GM18502 (cell line): Measurements from ENCODE around the gene PGBD5.

Source experiments
- ATAC-seq: cut with Tn5 transposase; IDR thresholded peaks from one replicate; pipeline ENCODE4 v1.9.1; 2021; ENCODE audit warnings: mild to moderate bottlenecking; ENCODE audit not compliant: unreplicated experiment, poor library complexity

The PGBD5 gene

DNA sequence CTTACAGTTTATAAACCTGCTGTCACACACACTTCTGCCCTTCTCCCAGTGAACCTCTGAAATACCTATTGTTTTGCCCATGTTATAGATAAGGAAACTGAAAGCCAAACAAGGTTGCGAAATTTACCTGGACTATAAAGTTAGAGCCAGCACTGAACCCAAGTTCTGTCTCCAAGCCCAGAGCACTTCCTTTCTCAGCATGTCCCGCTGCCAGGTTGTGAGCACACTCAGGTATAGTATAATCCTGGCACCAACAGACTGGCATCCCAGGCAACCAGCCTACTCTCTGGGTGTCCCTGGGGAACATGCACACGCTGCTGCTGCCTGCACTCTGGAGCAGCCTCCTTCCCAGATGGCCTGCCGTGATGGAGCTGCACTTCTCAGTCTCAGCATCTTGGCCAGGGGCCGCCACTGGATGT, 45.1 kb downstream of the PGBD5 start:
- no peak for ATAC-seq

DNA sequence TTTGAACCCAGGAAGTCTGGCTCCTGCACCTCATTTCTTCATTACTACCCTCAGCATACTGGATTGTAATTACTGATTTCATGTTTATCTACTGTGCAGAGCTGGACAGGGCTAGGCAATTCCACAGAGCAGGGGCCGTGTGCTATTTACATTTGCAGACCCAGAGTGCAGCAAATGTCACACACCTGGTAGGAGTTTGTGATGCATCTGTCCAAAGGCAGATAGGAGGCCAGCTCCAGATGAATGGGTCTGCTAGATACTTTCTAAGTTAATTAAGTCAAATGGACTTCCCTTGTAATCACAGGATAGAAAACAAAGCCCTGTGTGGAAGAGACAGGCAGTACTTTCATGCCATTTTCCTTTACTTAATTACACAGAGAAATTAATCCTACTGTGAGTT, 46.2 kb downstream of the PGBD5 start:
- ATAC-seq: no peak

DNA sequence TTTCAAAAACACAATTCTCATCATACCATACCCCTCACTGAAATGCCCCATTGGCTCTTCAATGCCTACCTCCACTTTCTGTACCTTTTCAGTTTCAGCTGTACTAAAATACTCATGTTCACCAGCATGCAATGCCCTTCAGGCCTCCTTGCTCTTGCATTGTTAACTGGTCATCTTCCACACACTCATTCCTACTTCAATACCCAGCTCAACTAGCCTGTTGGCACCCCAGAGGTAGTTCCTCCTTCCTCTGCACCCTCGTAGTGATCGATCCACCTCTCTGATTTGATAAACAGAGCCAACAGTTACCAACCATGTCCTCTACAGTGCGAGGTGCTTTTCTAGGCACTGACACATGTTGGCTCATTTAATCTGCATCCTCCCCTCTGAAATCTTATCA, 46.7 kb downstream of the PGBD5 start:
- no peak for ATAC-seq

DNA sequence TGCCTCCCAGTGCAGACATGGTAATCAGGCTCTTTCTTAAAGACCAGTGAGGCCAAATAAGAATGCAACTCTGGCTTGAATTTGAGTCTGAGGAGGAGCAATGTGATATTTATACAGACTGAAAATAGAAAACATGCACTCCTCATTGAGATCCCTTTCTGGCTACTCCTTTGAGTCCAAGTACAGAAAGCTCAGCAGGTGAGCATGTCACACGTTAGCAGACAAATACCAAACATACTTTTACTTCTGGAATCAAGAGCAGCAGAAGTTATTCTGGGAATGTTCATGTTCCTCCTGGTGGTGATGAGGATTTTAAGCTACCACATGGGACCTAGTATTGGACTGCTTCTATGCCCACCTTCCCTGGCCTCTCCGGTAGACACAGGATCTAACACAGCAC, 48.3 kb downstream of the PGBD5 start:
- no peak for ATAC-seq

DNA sequence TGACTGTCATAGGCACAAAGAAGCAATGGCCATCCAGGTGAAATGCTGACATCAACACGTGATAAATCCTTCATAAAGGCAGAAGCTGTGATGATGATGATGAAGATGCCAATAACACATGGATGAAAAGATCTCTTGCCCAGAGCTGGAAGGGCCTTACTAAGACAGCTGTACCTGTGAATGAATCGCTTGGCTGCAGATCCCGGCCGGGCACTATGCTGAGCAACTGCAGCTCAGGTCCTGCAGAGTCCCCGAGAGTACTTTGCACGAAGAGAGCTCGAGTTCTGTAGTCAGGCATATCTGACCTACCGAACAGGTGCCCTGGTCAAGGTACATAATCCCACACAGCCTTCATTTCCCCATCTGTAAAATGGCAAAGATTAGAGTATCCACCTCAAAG, 48.8 kb downstream of the PGBD5 start:
- ATAC-seq: no peak

DNA sequence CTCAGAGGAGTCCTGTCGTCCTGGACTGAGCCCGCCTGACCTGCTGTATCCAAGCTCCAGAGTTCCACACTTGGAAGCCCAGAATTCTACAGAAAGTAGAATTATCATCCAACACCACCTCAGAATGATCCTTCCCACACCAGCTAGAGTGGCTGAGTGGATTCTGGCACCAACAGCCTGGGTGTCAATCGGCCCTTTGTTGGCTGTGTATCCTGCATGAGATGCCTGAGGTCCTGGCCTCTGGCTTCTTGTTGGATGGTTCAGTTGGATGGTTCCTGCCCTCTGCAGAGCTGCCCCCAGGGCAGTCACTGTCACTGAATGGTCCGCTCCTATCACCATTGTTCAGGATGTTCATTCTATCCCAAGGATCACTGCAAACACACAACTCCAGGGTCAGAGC, 49.8 kb downstream of the PGBD5 start:
- no peak for ATAC-seq

DNA sequence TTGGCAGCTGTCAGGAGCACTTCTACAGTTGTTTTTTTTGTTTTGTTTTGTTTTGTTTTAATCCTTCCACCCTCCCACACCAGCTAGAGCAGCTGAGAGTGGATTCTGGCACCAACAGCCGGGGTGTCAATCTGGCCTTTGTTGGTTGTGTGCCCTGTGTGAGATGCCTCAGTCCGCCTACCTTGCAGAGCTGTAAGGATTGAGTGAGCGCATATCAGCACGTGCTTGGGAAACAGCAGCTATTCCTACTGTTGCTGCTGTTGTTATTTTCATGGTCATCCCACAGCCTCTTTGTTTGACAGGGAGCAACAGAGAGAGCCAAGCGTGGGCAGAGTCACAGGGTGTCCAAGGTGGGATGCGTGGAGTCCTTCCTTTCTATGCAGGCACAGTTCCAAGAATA, 50.4 kb downstream of the PGBD5 start:
- ATAC-seq: no peak

DNA sequence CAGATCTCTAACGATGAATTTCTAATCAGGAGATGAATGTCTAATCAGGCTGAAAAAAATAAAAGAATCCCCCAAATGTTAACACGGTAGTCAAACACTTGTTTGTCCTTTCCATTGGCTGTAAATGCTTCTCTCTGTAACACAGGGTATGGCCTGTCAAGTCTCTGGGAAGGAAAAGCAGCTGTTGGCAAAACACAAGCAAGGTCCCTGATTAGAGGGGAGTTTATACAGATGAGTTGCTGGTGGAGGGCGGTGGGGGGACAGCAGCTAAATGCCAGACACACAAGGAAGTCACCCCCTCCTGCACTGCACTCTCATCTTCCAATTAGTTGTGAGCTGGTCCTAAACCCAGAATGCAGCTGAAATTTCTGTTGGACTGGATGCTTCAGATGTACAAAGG, 51.0 kb downstream of the PGBD5 start:
- ATAC-seq: no peak

DNA sequence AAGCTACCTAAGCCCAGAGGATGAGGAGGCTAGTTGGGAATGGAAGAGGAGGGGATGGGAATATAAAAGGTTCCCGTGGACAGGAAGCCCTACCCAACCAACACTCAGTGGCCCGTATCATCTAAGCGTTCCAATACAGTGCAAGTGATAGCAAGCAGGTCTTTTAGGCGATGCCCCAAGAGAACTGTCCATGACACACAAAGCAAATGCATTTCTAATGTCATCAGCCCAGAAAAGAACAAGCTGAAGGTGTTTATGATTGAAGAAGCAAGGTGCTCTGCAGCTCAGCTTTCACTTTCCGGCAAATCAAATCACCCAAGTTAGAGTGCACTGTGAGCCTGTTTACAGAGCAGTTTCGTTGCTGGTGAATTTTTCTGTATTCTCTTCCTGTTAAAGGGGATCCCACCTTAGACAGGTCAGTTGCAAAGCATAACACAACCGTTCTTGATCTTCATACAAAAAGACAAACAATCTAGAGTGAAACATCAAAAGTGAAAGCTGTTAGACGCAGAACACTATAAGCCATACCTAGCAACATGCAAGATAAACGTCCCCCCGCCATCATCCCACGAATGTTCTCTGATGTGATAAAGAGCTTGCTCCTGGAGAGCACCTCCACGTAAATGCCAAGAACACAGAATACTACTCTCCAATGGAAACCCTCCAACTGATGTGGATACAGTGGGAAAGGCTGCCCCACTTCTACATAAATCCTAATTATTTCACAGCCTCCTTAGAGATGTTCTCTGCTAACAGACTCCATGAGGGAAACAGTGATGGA, 54.0 kb downstream of the PGBD5 start:
- no peak for ATAC-seq

DNA sequence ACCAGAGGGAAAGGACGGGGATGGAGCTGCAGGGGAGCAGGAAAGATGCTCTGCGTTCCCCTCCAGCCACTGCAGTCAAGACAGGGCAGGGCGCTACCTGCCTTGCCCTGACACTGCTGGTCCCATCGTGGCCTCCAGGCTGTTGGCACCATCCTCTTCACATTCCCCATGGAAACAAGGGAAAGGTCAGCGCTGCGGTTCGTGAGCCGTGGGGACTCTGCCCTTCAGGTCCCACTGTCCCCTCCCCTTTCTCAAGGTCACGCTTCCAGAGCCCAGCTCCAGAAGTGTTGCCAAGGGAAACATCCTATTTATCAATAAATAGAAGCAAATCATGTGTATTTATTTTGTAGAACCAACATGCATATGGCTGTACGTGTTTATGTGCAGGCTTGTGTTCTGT, 56.0 kb downstream of the PGBD5 start:
- ATAC-seq: no peak

DNA sequence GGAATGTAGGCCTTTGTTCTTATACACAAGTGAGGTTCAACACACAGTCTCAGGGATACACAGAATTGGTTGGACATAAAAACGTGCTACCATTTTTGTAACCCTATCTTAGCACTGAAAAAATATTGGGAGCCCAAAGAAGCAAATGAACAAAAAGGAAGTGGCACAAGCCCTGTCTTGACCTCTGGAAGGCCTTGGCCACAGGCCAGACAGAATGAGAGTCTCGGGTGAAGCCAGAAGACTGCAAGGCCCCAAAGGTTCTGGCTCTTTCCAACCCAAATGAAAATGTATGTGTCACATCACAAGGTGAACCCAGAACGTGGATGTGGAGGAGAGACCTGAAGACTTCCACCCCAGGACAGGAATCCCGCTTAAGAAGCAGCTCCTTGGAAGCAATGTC, 57.3 kb downstream of the PGBD5 start:
- no peak for ATAC-seq

DNA sequence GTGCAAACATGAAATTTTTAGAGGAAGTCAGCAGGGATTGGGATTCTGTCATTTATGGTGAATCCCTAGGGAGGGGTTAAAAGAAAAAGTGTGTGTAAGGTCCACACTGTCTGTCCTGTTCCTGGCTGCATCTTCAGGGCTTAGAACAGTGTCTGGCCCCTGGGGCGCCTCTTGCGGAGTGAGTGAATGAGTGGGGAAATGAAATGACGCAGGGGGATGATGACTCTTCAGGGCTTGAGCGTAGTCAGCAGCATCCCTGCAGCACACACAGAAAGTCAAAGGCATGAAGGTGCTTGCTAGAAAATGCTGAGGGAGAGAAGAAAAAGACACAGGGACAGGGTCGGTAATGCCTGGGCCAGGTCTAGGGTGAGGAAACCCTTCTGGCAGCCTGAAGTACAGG, 57.8 kb downstream of the PGBD5 start:
- no peak for ATAC-seq

DNA sequence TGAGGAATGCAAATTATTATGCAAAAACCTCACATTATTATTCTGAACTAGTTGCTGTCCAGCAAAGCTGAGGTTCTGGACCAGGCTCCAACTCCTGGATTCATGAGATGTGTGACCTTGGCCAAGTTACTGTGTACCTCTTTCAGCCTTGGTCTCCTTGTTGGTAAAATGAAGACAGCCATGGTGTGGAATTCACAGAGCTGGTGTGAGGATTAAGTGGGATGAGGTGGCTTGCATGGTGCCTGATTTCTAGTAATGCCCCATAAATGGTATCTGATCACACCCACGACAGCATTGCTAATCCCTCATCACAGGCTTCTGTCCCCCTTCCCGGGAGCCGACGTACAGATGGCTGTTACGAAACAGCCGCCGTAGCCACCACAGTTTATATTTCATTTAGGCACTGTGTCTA, 59.6 kb downstream of the PGBD5 start:
- ATAC-seq: no peak

DNA sequence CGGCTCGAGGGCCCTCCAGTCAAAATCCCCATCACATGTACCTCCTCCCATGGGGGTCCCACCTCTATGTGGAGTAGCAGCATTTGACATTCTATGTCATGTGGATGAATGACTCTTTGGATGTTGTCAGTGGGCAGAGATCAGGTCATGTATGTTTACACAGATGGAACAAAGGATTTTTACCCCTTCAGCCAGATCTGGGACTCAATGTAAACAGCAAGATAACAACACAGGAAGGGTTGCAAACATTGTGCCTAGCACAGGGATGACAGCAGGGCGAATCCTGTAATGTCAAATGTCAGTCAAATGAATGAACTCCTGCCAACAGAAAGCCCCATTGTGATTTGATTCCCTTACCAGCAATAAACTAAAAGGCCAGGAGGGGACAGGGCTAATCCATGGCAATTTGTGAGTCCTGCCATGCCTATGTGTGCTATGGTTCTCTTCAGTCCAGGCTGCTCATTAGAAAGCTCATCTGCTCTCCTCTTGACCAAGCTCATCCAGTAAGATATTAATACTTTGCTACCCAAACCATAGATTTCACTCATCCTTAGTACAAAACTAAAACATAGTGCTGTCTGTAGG, 60.3 kb downstream of the PGBD5 start:
- ATAC-seq: no peak

DNA sequence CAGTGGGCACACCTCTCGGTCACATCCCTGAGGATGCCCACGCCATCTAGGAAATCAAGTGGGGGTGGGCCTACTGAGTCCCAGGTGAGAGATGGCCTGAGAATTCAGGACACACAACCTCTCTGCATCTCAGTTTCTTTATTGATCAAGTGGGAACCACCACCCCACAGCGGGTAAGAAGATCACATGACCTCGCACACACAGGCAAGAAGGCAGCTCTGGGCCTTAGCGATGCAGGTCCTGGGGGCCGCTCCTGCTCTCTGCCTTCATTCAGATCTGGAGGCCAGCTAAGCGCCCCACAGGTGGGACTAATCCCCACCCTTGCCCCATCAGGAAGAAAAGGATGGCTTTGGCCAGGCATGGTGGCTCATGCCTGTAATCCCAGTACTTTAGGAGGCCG, 63.2 kb downstream of the PGBD5 start:
- no peak for ATAC-seq

DNA sequence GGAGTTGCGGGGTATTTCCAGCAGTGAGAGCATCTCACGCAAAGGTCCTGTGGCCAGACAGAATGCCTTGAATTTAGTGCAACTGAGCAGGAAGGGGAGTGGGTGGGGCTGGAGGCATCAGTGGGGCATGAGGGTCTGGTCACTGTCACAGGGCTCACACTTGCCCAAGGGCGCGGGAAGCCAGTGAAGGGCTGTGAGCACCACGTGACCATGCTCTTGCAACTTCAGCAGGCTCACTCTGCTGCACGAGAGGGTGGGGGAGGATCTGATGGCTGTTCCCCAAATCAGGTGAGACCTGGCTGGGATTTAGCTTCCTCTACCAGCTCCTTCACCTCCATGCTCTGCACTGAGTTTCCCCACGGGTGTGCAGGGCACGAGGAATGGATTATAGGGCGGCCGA, 64.2 kb downstream of the PGBD5 start:
- no peak for ATAC-seq

DNA sequence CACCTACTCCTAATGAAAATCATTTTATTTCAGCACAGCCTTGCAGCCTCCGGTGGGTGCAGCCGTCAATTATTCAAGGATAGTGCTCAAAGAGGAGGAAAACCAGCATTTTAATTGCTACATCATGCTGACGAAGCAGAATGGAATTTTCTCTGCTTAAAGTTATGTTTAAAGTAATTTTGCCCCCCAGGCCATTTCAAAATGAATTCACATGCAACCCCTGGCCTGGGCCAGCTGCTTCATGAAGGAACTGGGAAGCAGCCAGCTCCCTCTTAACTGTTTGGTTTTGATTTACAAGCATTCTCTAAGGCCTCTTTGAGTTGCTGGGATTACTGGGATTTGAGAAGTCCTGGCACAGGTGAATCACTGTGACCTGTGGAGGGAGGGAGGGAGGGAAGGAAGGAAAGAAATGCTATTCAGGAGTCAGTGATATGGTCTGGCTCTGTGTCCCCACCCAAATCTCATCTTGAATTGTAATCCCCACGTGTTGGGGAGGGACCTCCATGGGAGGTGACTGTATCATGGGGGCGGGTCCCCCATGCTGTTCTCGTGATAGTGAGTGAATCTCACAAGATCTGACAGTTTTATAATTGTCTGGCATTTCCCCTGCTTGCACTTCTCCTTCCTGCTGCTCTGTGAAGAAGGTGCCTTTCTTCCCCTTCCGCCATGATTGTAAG, 66.0 kb downstream of the PGBD5 start:
- ATAC-seq: no peak

DNA sequence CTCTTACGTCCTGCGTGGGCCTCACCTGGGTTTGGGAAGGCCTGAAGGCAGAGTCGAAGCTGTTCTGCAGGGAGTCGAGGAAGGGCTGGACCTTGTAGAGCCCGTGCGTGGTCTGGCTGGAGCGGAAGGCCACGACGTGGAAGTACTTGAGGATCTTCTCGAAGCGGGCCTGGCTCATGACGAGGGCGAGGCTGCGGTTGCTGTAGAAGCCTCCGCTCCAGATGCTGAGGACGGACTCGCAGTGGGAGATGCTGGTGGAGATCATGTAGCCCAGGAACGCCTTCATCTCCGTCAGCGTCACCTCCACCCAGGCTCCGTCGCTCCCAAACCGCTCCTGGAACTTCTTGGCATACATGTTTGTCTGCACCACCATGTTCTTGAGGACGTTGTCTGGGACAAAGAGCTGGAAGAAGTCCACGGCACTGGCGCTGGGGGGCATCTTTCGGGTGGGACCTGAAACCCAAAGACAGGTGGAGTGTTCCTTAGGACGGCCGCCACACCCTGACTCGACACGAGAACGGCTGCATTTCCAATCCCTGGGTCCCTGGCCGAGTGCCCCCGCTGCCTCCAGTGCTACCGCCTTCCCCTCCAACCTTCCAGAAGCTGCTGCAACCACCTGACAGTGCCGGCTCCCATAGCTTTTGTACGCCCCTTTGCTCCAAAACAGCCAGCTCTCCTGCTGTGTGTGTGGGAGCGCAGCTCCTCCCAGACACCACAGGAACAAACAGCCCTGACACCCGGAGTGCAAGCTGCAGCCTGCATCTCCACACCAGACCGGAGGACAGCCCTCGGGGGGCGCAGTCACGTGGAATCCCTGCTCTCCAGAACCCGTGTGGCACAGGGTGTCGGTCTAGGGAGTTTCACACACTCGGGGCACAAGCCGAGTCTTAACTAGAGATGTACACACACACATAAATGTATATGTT, 69.0 kb downstream of the PGBD5 start:
- ATAC-seq: no peak

DNA sequence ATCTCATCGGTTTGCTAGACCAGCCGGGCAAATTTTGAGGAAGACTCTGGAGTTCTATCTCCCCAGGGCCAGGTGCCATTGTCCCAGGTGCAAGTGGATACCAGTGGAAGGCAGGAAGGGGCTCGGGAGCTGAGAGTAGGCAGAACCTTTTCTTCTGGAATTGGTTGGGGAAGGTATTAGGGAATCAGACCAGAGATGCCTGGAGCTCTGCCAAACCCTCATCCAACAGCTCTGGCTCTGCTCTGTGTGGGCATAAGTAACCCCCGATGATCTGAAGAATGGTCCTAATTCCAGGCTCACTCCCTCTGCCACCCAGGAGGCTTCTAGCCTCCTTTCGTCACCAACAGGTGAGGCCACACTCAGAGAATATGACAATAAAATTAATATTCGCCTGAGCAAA, 69.9 kb downstream of the PGBD5 start:
- ATAC-seq: no peak

DNA sequence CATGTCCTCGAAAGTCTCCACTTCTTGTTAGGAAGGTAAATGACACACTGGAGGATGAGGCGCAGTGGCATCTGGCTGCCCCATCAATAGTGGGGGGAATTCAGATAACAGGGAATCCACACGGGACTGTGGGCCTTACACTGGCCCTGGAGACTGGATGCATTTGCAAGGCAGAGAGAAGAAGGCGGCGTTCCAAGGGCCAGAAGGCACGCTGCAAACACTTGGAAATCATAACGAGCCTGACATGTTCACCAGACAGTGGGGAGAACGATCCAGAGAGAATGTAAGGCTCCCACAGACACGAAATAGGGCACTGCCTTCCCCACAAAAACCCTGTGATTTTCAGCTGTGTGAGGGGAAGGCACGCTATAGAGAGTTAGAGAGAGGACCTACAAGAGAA, 70.5 kb downstream of the PGBD5 start:
- ATAC-seq: no peak

DNA sequence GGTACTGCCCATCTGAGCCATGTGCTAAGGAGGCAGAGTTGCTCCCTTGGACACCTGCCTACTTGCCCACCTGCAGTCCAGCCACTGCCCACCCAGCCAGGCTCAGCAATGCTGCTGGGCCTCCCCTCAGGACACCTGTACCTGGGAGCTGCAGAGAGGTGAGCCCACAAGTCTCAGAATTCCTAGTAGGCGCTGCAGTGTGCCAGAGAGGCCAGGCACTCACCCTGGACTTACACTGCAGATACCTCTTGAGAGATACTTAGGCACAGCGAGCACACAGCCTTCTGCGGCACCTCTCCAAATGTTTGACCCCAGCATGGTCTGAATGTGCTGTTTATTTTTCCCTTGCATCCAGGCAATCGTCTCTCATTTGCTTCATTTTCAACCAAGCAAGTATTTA, 71.0 kb downstream of the PGBD5 start:
- ATAC-seq: no peak
